ENCODE results near the gene SELENOM.

SELENOM gene

GRCh38 chr22:31141551-31141950 lies 34.2 kb upstream of the SELENOM start:
- peaks cover 3% of the 10 kb centered on the region for H3K9me3 ChIP-seq (replicated peaks; ENCODE audit: low read length)
- no peak overlapping the region for H3K4me2 ChIP-seq (ENCODE audit: low read length)
- no peak overlapping the region for H3K9ac ChIP-seq (ENCODE audit: low read depth, low read length)
- no peaks in the 10 kb centered on the region for H3K36me3 ChIP-seq (ENCODE audit: insufficient read depth, low read length)
- H3K27me3 ChIP-seq (ENCODE audit: control insufficient read depth, insufficient read depth, low read length): peaks cover 58% of the 10 kb centered on the region
- no peak overlapping the region for H3K4me3 ChIP-seq (ENCODE audit: low read length)
- no peaks in the 10 kb centered on the region for H3K4me1 ChIP-seq (ENCODE audit: control insufficient read depth, insufficient read depth, low read length)

- H3K4me2 ChIP-seq (ENCODE audit: low read length): no peak overlapping the region
- H3K36me3 ChIP-seq (ENCODE audit: insufficient read depth, low read length): no peaks in the 10 kb centered on the region
- no peak overlapping the region for H3K9ac ChIP-seq (ENCODE audit: low read depth, low read length)
- H3K4me3 ChIP-seq (ENCODE audit: low read length): no peak overlapping the region
- no peaks in the 10 kb centered on the region for H3K4me1 ChIP-seq (ENCODE audit: control insufficient read depth, insufficient read depth, low read length)
- H3K9me3 ChIP-seq (replicated peaks; ENCODE audit: low read length): peaks cover 3% of the 10 kb centered on the region
- H3K27me3 ChIP-seq (ENCODE audit: control insufficient read depth, insufficient read depth, low read length): peaks cover 58% of the 10 kb centered on the region
These were observed 33.4 kb upstream of the SELENOM start for GRCh38 chr22:31140746-31141145.

GRCh38 chr22:31139866-31140716 lies 32.7 kb upstream of the SELENOM start, which contains the start of gene PLA2G3:
TSS of gene PLA2G3 (minus strand) at chr22:31140508. CDS start at chr22:31140354, 154 bp downstream.
- H3K4me1 ChIP-seq (ENCODE audit: control insufficient read depth, insufficient read depth, low read length): no peaks in the 10 kb centered on the region
- H3K9me3 ChIP-seq (replicated peaks; ENCODE audit: low read length): peaks cover 3% of the 10 kb centered on the region
- no peak within 1 kb of the TSS for H3K4me2 ChIP-seq (ENCODE audit: low read length)
- H3K27me3 ChIP-seq (ENCODE audit: control insufficient read depth, insufficient read depth, low read length): peaks cover 58% of the 10 kb centered on the region
- no peaks in the 10 kb centered on the region for H3K36me3 ChIP-seq (ENCODE audit: insufficient read depth, low read length)
- H3K9ac ChIP-seq (ENCODE audit: low read depth, low read length): no peak within 1 kb of the TSS
- no peak within 1 kb of the TSS for H3K4me3 ChIP-seq (ENCODE audit: low read length)

- Histone ChIP-seq H3K4me1 (ENCODE audit: control insufficient read depth, insufficient read depth, low read length) (no peaks in the 10 kb centered on the region), H3K9me3 (replicated peaks; ENCODE audit: low read length) (no peaks in the 10 kb centered on the region)
These were observed 31.7 kb upstream of the SELENOM start for GRCh38 chr22:31139066-31139465.

GRCh38 chr22:31138126-31138525 lies 30.8 kb upstream of the SELENOM start:
- H3K4me3 ChIP-seq (ENCODE audit: low read length): no peak overlapping the region
- no peaks in the 10 kb centered on the region for H3K36me3 ChIP-seq (ENCODE audit: insufficient read depth, low read length)
- H3K4me2 ChIP-seq (ENCODE audit: low read length): no peak overlapping the region
- no peaks in the 10 kb centered on the region for H3K4me1 ChIP-seq (ENCODE audit: control insufficient read depth, insufficient read depth, low read length)
- H3K9ac ChIP-seq (ENCODE audit: low read depth, low read length): no peak overlapping the region
- peaks cover 53% of the 10 kb centered on the region for H3K27me3 ChIP-seq (ENCODE audit: control insufficient read depth, insufficient read depth, low read length)
- H3K9me3 ChIP-seq (replicated peaks; ENCODE audit: low read length): no peaks in the 10 kb centered on the region

More at GRCh38 chr22:31139066-31139465, 31.7 kb upstream of the SELENOM start:
- H3K36me3 ChIP-seq (ENCODE audit: insufficient read depth, low read length): no peaks in the 10 kb centered on the region
- H3K9ac ChIP-seq (ENCODE audit: low read depth, low read length): no peak overlapping the region
- H3K4me3 ChIP-seq (ENCODE audit: low read length): no peak overlapping the region
- peaks cover 58% of the 10 kb centered on the region for H3K27me3 ChIP-seq (ENCODE audit: control insufficient read depth, insufficient read depth, low read length)
- H3K4me2 ChIP-seq (ENCODE audit: low read length): no peak overlapping the region

- Histone ChIP-seq H3K9ac (ENCODE audit: low read depth, low read length) (no peak overlapping the region), H3K9me3 (replicated peaks; ENCODE audit: low read length) (no peaks in the 10 kb centered on the region), H3K4me3 (ENCODE audit: low read length) (no peak overlapping the region), H3K27me3 (ENCODE audit: control insufficient read depth, insufficient read depth, low read length) (peaks cover 53% of the 10 kb centered on the region), H3K4me2 (ENCODE audit: low read length) (no peak overlapping the region), H3K4me1 (ENCODE audit: control insufficient read depth, insufficient read depth, low read length) (no peaks in the 10 kb centered on the region), H3K36me3 (ENCODE audit: insufficient read depth, low read length) (no peaks in the 10 kb centered on the region)
These were observed 30.4 kb upstream of the SELENOM start for GRCh38 chr22:31137721-31138120.

- no peak overlapping the region for H3K4me2 ChIP-seq (ENCODE audit: low read length)
- no peaks in the 10 kb centered on the region for H3K9me3 ChIP-seq (replicated peaks; ENCODE audit: low read length)
- peaks cover 48% of the 10 kb centered on the region for H3K27me3 ChIP-seq (ENCODE audit: control insufficient read depth, insufficient read depth, low read length)
- H3K36me3 ChIP-seq (ENCODE audit: insufficient read depth, low read length): no peaks in the 10 kb centered on the region
- no peaks in the 10 kb centered on the region for H3K4me1 ChIP-seq (ENCODE audit: control insufficient read depth, insufficient read depth, low read length)
- H3K4me3 ChIP-seq (ENCODE audit: low read length): no peak overlapping the region
- no peak overlapping the region for H3K9ac ChIP-seq (ENCODE audit: low read depth, low read length)
These were observed 29.3 kb upstream of the SELENOM start for GRCh38 chr22:31136711-31137110.

- Histone ChIP-seq H3K4me3 (ENCODE audit: low read length) (no peak overlapping the region), H3K27me3 (ENCODE audit: control insufficient read depth, insufficient read depth, low read length) (peaks cover 44% of the 10 kb centered on the region)
These were observed 28.8 kb upstream of the SELENOM start for GRCh38 chr22:31136155-31136554.

GRCh38 chr22:31135706-31136105 lies 28.3 kb upstream of the SELENOM start:
- Histone ChIP-seq H3K36me3 (ENCODE audit: insufficient read depth, low read length) (no peaks in the 10 kb centered on the region), H3K27me3 (ENCODE audit: control insufficient read depth, insufficient read depth, low read length) (peaks cover 39% of the 10 kb centered on the region), H3K4me3 (ENCODE audit: low read length) (no peak overlapping the region), H3K9ac (ENCODE audit: low read depth, low read length) (no peak overlapping the region), H3K9me3 (replicated peaks; ENCODE audit: low read length) (no peaks in the 10 kb centered on the region), H3K4me2 (ENCODE audit: low read length) (no peak overlapping the region), H3K4me1 (ENCODE audit: control insufficient read depth, insufficient read depth, low read length) (no peaks in the 10 kb centered on the region)

More at GRCh38 chr22:31136155-31136554, 28.8 kb upstream of the SELENOM start:
- H3K4me2 ChIP-seq (ENCODE audit: low read length): no peak overlapping the region
- H3K9me3 ChIP-seq (replicated peaks; ENCODE audit: low read length): no peaks in the 10 kb centered on the region
- no peaks in the 10 kb centered on the region for H3K4me1 ChIP-seq (ENCODE audit: control insufficient read depth, insufficient read depth, low read length)
- no peak overlapping the region for H3K9ac ChIP-seq (ENCODE audit: low read depth, low read length)
- no peaks in the 10 kb centered on the region for H3K36me3 ChIP-seq (ENCODE audit: insufficient read depth, low read length)

GRCh38 chr22:31134688-31135087 lies 27.3 kb upstream of the SELENOM start:
- no peaks in the 10 kb centered on the region for H3K4me1 ChIP-seq (ENCODE audit: control insufficient read depth, insufficient read depth, low read length)
- H3K9me3 ChIP-seq (replicated peaks; ENCODE audit: low read length): no peaks in the 10 kb centered on the region
- no peak overlapping the region for H3K4me2 ChIP-seq (ENCODE audit: low read length)
- peaks cover 29% of the 10 kb centered on the region for H3K27me3 ChIP-seq (ENCODE audit: control insufficient read depth, insufficient read depth, low read length)
- no peaks in the 10 kb centered on the region for H3K36me3 ChIP-seq (ENCODE audit: insufficient read depth, low read length)
- H3K4me3 ChIP-seq (ENCODE audit: low read length): no peak overlapping the region
- H3K9ac ChIP-seq (ENCODE audit: low read depth, low read length): no peak overlapping the region

GRCh38 chr22:31133911-31134310 lies 26.5 kb upstream of the SELENOM start:
- Histone ChIP-seq H3K4me2 (ENCODE audit: low read length) (no peak overlapping the region), H3K4me1 (ENCODE audit: control insufficient read depth, insufficient read depth, low read length) (no peaks in the 10 kb centered on the region), H3K4me3 (ENCODE audit: low read length) (no peak overlapping the region), H3K9me3 (replicated peaks; ENCODE audit: low read length) (no peaks in the 10 kb centered on the region), H3K27me3 (ENCODE audit: control insufficient read depth, insufficient read depth, low read length) (peaks cover 21% of the 10 kb centered on the region), H3K9ac (ENCODE audit: low read depth, low read length) (no peak overlapping the region), H3K36me3 (ENCODE audit: insufficient read depth, low read length) (no peaks in the 10 kb centered on the region)

- Histone ChIP-seq H3K36me3 (ENCODE audit: insufficient read depth, low read length) (no peaks in the 10 kb centered on the region), H3K27me3 (ENCODE audit: control insufficient read depth, insufficient read depth, low read length) (no peaks in the 10 kb centered on the region), H3K9ac (ENCODE audit: low read depth, low read length) (no peak overlapping the region), H3K4me3 (ENCODE audit: low read length) (no peak overlapping the region), H3K4me2 (ENCODE audit: low read length) (no peak overlapping the region), H3K9me3 (replicated peaks; ENCODE audit: low read length) (no peaks in the 10 kb centered on the region), H3K4me1 (ENCODE audit: control insufficient read depth, insufficient read depth, low read length) (no peaks in the 10 kb centered on the region)
These were observed 23.5 kb upstream of the SELENOM start for GRCh38 chr22:31130873-31131272.
